T-helper 2 cell (primary cell): ENCODE data around the gene SLC25A12.
"Not testable (repeated sequence)": the region's sequence is repeated elsewhere in the genome, so short reads cannot be mapped to it uniquely, and the experiment has no call there.

Experiments used
- DNase-seq, 5 experiments: peaks; one replicate each; pipeline versions ENCODE4 v3.0.0 to v3.0.0-alpha.2; 2012 to 2022
- total RNA-seq, 2 donors: gene quantifications; one replicate each; lab custom pipeline; 2026; lab: John Stamatoyannopoulos, UW

SLC25A12 gene
- 19.6 to 23.8 reads per million in 2 donors for total RNA-seq

DNA sequence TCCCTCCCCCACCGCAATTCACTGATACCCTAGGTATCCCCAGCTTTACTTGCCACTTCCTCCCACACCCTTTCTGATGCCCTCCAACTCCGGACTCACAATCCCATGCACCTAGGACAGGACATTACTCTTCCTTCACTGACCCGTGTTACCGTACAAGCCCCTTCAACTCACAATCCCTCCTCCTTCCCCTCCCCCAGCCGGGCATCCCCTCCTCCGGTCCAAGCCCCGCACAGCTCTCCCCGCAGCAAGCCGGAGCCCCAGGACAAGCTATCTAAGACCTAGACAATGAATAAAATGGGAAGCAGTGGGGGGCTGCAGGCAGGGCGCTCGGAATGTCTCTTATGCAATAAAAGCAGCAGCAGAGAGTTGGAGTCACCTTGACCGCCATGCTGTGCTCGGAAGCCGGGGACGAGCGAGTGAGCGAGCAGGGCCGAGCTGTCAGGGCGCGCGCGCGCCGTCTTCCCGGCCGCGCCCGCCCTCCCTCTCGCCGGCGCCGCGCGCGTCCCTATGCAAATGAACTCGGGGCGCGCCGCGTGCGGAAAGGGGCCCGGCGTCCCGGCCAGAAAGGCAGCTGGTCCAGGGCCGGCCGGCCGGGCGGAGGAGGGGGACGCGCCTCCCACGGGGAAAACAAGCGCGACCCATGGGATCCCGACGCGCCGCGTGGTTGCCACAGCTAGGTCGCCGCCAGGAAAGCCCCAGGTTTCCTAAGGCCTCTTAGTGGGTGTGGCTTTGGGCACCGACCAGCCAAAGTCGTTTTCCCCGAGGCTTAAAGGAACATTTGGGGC lies at the start of gene SLC25A12:
Gene SLC25A12, minus strand, starts transcription at position 421 of the 788 bp plus-strand sequence. Its CDS starts 30 bp downstream, at position 391.
- DNase-seq: peak; percentile 43 to 89 (median 50)

DNA sequence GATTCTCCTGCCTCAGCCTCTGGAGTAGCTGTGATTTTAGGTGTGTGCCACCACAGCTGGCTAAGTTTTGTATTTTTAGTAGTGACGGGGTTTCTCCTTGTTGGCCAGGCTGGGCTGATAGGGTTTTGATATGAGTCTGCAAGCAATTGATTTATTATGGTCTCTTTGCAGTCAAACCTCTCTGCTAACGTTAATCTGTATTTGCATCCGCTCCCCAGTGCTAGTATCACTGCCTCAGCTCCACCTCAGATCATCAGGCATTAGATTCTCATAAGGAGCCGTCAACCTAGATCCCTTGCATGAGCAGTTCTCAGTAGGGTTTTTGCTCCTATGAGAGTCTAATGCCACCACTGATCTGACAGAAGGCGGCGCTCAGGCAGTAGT lies 47.3 kb upstream of the SLC25A12 start:
- DNase-seq: no peak

GRCh38 chr2:171939743-171940071 lies 45.7 kb upstream of the SLC25A12 start:
- no peak for DNase-seq

DNA sequence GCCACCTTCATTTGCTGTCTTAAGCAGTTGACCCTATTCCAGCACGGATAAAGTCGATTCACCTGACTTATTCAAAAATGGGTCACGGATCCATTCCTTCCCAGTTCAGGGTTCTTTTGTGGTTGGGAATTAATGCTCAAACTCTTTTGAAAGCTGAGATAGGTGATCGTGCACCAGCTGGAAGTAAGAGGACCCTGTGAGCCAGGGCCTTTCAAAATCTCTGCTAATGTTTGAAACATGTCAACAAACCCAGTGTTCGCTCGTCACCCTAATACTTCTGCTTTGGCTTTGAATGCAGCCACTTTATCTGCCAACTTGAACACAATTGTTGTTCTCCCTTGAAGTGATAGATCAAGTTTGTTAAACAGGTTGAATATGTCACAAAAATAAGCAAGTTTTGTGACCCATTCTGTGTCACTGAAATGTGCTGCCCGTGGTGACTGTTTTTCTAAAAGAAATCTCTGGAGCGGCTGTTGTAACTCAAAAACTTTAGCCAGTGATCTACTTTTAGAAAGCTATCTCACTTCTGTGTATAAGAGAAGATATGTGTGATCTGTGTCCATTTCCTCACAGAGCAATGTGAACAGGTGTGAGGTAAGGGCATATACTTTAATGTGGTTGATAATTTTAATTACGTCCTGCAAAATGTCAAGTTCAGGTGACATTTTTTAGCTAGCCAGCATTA lies 45.2 kb upstream of the SLC25A12 start:
- no peak for DNase-seq

- DNase-seq: no peak
Measured at GRCh38 chr2:171930385-171930784, 36.3 kb upstream of the SLC25A12 start.

DNA sequence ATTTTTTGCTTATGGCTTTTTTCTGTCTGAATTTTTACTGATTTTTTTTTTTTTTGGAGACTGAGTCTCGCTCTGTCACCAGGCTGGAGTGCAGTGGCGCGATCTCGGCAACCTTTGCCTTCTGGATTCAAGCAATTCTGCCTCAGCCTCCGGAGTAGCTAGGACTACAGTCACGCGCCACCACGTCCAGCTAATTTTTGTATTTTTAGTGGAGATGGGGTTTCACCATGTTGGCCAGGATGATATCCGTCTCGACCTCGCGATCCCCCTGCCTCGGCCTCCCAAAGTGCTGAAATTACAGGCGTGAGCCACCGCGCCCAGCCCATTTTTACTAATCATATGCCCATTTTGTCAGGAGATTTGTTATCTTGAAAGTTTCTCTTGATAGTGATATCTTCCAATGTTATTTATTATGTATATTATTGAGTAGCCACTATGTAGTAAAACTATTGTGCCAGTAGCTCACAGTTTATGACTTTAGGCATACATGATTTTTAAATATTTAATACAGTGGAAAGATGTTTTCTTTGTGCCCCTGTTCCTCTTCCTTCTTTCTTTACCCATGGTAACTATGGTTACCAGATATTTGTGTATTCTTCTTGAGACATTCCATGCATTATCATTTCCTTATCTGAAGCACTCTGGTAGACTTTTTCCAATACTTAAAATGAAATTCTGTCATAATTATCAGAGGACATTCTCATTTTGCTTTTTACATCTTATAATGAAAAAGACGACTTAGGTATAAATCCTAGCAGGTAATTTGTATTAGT lies 30.3 kb upstream of the SLC25A12 start:
- DNase-seq: no peak

DNA sequence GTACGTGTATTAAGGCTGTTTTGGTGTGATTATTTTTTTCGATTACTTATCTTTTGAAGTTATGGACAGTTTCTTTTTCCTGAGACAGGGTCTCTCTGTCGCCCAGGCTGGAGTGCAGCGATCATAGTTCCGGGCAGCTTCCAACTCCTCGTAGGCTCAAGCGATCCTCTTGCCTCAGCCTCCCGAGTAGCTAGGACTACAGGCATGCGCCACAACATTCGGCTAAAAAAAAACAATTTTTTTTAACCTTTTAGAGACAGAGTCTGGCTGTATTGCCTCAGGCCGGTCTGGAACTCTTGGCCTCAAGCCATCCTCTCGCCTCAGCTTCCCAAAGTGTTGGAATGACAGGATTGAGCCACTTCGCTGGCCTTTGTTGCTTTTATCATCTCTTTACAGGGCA lies 29.2 kb upstream of the SLC25A12 start:
- no peak for DNase-seq

DNA sequence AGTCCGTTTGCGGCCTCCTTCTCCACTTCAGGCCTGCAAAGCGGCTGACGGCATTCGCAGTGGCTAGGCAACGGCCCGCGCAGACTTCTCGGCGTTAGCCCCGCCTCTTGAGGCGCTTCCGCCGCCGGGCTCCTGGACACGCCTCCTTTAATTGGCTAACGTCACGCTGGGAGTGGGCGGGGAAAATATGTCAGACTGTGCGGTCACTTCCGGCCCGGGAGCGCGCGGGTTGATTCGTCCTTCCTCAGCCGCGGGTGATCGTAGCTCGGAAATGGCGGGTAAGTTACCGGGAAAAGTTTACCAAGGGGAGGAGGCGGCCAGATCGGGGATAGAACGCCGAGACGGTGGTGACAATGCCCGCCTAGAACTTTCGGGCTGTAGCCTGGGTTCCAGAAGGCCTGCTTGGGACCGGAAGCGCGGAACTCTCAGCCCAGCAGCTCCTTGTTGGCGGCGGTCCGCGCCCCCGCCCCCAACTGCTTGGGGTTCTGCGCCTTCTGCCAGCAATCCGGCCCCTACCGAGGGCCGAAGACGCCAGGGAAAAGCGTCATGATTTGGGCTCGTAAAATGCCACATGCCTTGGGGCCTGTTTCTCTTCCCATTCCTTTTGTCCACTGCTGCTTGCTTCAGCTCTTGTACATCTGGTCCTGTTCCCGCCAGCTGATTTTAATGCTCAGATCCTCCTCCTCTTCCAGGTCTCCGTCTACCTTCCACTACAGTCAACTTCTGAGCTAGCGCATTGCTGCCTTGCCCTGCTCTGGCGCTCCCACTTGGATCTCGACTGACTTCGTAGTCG lies 28.4 kb upstream of the SLC25A12 start, which contains the start of gene HAT1:
Gene HAT1, plus strand, starts transcription at position 232 of the 793 bp plus-strand sequence. Its CDS starts 40 bp downstream, at position 272.
- DNase-seq: peak; percentile 91 to 97 (median 96)

- no peak for DNase-seq
Measured at GRCh38 chr2:171921970-171922229, 27.9 kb upstream of the SLC25A12 start.

- no peak for DNase-seq
Measured at GRCh38 chr2:171919453-171919852, 25.4 kb upstream of the SLC25A12 start.

GRCh38 chr2:171913517-171913916 lies 19.5 kb upstream of the SLC25A12 start:
- no peak for DNase-seq

- DNase-seq: no peak
Measured at GRCh38 chr2:171910494-171910893, 16.4 kb upstream of the SLC25A12 start.

GRCh38 chr2:171909266-171909665 lies 15.2 kb upstream of the SLC25A12 start:
- no peak for DNase-seq

DNA sequence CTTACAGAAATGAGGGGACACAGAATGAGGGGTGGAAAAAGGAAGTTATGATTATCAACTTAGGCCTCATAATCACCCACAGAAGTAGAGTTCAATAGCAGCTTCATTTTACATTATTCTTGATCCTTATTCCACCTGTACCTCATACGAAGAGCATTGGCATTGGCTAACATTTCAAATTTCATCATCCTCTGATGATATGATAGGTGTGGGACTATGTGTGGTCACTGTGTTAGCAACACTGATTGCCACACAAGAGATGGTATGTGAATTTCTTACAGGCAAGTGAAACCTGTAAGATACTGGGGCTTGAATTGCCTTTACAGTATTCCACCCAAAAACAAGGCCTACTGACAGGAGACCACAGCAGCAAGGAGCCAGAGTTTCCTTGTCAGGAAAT lies 14.2 kb upstream of the SLC25A12 start:
- DNase-seq: no peak

GRCh38 chr2:171902840-171903420 lies 8.9 kb upstream of the SLC25A12 start:
- no peak for DNase-seq

DNA sequence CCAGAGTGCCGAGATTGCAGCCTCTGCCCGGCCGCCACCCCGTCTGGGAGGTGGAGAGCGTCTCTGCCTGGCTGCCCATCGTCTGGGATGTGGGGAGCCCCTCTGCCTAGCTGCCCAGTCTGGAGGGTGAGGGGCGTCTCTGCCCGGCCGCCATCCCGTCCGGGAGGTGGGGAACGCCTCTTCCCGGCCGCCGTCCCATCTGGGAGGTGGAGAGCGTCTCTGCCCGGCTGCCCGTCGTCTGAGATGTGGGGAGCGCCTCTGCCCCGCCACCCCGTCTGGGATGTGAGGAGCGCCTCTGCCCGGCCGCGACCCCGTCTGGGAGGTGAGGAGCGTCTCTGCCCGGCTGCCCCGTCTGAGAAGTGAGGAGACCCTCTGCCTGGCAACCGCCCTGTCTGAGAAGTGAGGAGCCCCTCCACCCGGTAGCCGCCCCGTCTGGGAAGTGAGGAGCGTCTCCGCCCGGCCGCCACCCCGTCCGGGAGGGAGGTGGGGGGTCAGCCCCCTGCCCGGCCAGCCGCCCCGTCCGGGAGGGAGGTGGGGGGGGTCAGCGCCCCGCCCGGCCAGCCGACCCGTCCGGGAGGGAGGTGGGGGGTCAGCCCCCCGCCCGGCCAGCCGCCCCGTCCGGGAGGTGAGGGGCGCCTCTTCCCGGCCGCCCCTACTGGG lies 5.7 kb upstream of the SLC25A12 start:
- DNase-seq: not testable (repeated sequence)

DNA sequence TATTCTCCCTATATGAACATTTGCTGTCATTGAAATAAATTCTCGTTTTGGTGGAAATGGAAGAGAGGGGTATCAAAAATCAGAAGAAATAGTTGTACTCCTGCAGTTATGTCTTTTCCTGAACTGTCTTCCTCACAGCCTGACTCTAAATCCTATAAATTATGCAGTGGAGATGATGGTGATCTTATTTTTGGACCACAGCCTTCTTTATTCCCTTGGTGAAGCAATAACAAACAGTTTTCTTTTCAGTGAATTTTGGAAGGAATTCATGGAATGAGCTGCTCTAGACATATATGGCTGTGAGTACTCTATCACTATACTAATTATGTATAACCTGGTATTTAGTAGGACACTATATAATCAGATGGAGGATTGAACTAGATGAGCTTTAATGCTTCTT lies 1.7 kb upstream of the SLC25A12 start:
- DNase-seq: no peak

DNA sequence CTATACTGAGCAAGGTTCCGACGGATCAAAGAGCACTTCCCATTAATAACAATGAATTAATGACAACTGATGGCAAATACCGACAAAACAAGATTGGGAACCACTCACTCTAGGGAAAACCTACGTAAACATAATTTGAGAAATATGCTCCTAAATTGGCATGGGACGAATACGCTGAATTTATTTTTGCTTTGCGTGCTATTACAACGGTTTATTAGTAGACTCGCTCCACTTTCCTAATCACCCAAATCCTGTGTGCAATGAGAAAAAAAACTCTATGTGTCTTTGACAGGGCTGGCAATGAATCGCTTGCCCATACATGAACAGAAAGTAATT lies 536 bp upstream of the SLC25A12 start:
- DNase-seq: no peak

- DNase-seq: peak in 1 of 5 experiments; percentile 59
Measured at GRCh38 chr2:171893196-171893823, 734 bp downstream of the SLC25A12 start.

- DNase-seq: no peak
Measured at GRCh38 chr2:171889808-171890207, 4.2 kb downstream of the SLC25A12 start.

DNA sequence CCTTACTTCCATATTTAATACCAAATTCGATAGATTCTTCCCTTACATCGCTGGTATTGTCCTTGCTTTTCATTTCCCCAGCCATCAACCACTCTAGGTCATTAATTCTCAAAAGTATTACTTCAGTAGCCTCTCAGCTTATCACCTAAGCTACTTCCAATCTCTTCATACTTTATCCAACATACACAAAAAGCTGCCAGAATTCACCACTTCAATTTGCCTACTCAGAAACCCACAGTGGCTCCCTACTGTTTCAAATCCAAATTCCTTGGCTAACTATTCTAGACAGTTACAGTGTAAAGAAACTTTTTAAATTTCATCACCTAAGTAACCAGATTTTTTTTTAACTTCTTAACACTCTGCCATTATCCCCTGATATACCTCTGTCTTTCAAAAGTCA lies 4.7 kb downstream of the SLC25A12 start:
- no peak for DNase-seq
